Measurements from ENCODE around the gene RNF222. TPM values are rescaled to one million over a fixed set of nuclear protein-coding genes. Genes with fewer than 3 reads are reported as not detected.

The RNF222 gene
- polyA plus RNA-seq, 12 donors: 0.08 to 0.51 (median 0.13) TPM; not detected in 6

GRCh38 chr17:8345951-8346665 lies 51.5 kb downstream of the RNF222 start:
- DNase-seq: no peak

- DNase-seq: no peak
Observed at GRCh38 chr17:8345052-8345690, 52.5 kb downstream of the RNF222 start.

- no peak for DNase-seq
Observed at GRCh38 chr17:8341456-8341855, 56.2 kb downstream of the RNF222 start.

Other genes starting within 250 kb of the RNF222 start
- 100 to 1,000 TPM in 1 of 12 donors, 10 to 100 TPM in 10, not detected in 1; 27.4 to 159 (median 47.2) TPM for gene PER1, start 245.4 kb downstream of the RNF222 start, polyA plus RNA-seq (ENCODE audit: insufficient read length in 12 of 12)
- 1,000 to 10,000 TPM in 1 of 12 donors, 100 to 1,000 TPM in 1, 10 to 100 TPM in 10; 53.7 to 1,226 (median 62.8) TPM for gene VAMP2, start 234.9 kb downstream of the RNF222 start, polyA plus RNA-seq (ENCODE audit: insufficient read length in 12 of 12)
- gene TMEM107, start 221.4 kb downstream of the RNF222 start, polyA plus RNA-seq (ENCODE audit: insufficient read length in 12 of 12): 10 to 100 TPM in 1 of 12 donors, 1 to 10 TPM in 10, not detected in 1; 4.5 to 13.7 (median 6.8) TPM
- 1 to 10 TPM in 10 of 12 donors, not detected in 2; 2.3 to 5.7 (median 3.3) TPM for gene BORCS6, start 207.6 kb downstream of the RNF222 start, polyA plus RNA-seq (ENCODE audit: insufficient read length in 12 of 12)
- gene AURKB, start 187.3 kb downstream of the RNF222 start, polyA plus RNA-seq (ENCODE audit: insufficient read length in 12 of 12): 10 to 100 TPM in 10 of 12 donors, 1 to 10 TPM in 1, not detected in 1; 9.4 to 31.8 (median 17.7) TPM
- 10 to 100 TPM in 7 of 12 donors, 1 to 10 TPM in 4, not detected in 1; 8.9 to 29.2 (median 10.7) TPM for gene CTC1, start 149.8 kb downstream of the RNF222 start, polyA plus RNA-seq (ENCODE audit: insufficient read length in 12 of 12)
- gene PFAS, start 148.5 kb downstream of the RNF222 start, polyA plus RNA-seq (ENCODE audit: insufficient read length in 12 of 12): 10 to 100 TPM in 11 of 12 donors, not detected in 1; 19.8 to 62.4 (median 24.6) TPM
- gene RANGRF, start 109.2 kb downstream of the RNF222 start, polyA plus RNA-seq (ENCODE audit: insufficient read length in 12 of 12): 10 to 100 TPM in 11 of 12 donors, not detected in 1; 16.6 to 37.8 (median 21.3) TPM
- 1 to 10 TPM in 10 of 12 donors, not detected in 2; 1.2 to 3.7 (median 1.8) TPM for gene SLC25A35, start 102.4 kb downstream of the RNF222 start, polyA plus RNA-seq (ENCODE audit: insufficient read length in 12 of 12)
- 100 to 1,000 TPM in 1 of 12 donors, 10 to 100 TPM in 10, not detected in 1; 10.8 to 108 (median 13.8) TPM for gene ARHGEF15, start 87.6 kb downstream of the RNF222 start, polyA plus RNA-seq (ENCODE audit: insufficient read length in 12 of 12)
- not detected for gene ODF4, start 58.0 kb downstream of the RNF222 start, polyA plus RNA-seq (ENCODE audit: insufficient read length in 12 of 12)
- gene RPL26, start 14.6 kb downstream of the RNF222 start, polyA plus RNA-seq (ENCODE audit: insufficient read length in 12 of 12): 1,000 to 10,000 TPM in 11 of 12 donors, not detected in 1; 2,886 to 4,488 (median 3,596) TPM
- gene NDEL1, start 38.1 kb upstream of the RNF222 start, polyA plus RNA-seq (ENCODE audit: insufficient read length in 12 of 12): 10 to 100 TPM in 11 of 12 donors, not detected in 1; 38.3 to 97.3 (median 58.0) TPM
- gene MYH10, start 232.9 kb upstream of the RNF222 start, polyA plus RNA-seq (ENCODE audit: insufficient read length in 12 of 12): 100 to 1,000 TPM in 1 of 12 donors, 10 to 100 TPM in 10, not detected in 1; 46.1 to 100 (median 61.5) TPM

Measured in muscle of arm (tissue), 12 donors.